ENCODE measurements around the gene SYT13. TPM values are rescaled to one million over a fixed set of nuclear protein-coding genes. Genes with fewer than 3 reads are reported as not detected.

The SYT13 gene
- total and polyA plus RNA-seq, 2 of the 4 experiments (the other 2 are of a cell fraction) = not detected

DNA sequence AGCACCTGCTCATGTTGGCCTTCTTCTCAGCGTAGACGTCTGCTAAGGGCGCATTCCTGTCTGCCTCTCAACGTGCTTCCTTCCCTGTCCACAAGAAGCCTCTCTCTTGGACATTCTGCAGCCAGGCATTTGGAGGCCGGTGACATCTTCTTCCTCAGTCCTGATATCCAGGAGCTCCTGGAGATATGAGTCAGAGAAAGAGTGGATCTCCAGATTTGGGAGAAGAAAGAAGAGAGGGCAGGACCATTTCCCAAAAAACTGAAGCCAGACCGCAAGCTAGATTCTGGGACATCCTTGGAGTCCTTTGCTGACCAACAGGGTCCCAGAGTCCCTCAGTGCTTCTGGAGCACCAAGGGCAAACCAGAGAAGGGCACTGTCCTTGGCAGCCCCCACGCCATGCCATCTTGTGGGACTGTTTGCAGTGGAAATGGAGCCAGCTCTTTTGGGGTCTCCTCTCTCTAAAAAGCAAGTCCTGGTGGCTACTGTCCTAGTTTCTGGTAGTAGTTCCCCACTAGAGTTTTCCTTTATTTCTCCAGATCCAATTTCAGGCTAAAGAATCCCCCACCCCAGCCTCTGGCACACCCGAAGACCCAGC is 36.1 kb upstream of the SYT13 start:
- Histone ChIP-seq H3K9me3 (ENCODE audit: control insufficient read depth, insufficient read depth, low read length) (no peaks in the 10 kb centered on the region), H3K4me3 (ENCODE audit: insufficient read depth, low read depth, low read length) (no peak overlapping the region), H3K9me1 (ENCODE audit: insufficient read depth, low read length) (no peaks in the 10 kb centered on the region), H2AFZ (replicated peaks; ENCODE audit: low read length, poor library complexity) (no peak overlapping the region), H3K14ac (replicated peaks; ENCODE audit: low read depth, low read length) (no peak overlapping the region), H2BK5ac (ENCODE audit: low read depth, low read length, poor library complexity, severe bottlenecking) (no peak overlapping the region), H3K36me3 (ENCODE audit: control insufficient read depth, insufficient read depth, low read length) (no peaks in the 10 kb centered on the region), H2AK5ac (ENCODE audit: low read depth, low read length) (no peak overlapping the region), H2BK120ac (ENCODE audit: low read depth, low read length) (no peak overlapping the region), H4K91ac (ENCODE audit: insufficient read depth, low read depth, low read length) (no peak overlapping the region), H3K4me2 (ENCODE audit: low read depth, low read length) (no peak overlapping the region), H4K5ac (ENCODE audit: low read depth, low read length) (no peak overlapping the region), H3K18ac (ENCODE audit: low read depth, low read length) (no peak overlapping the region), H3K56ac (ENCODE audit: extremely low read depth, insufficient read depth, low read length) (no peak overlapping the region), H3K9ac (ENCODE audit: low read depth, low read length) (no peak overlapping the region), H3K27ac (ENCODE audit: insufficient read depth, low read length) (no peak overlapping the region), H3K4me1 (ENCODE audit: control insufficient read depth, insufficient read depth, low read length) (no peaks in the 10 kb centered on the region), H2AK9ac (replicated peaks; ENCODE audit: low read depth, low read length, poor library complexity) (no peak overlapping the region), H2BK20ac (ENCODE audit: low read depth, low read length) (no peak overlapping the region), H4K8ac (ENCODE audit: low read depth in 2 of 2, low read length in 2 of 2) (no peak overlapping the region), H3K27me3 (ENCODE audit: control insufficient read depth, insufficient read depth, low read length) (peaks cover 5% of the 10 kb centered on the region; the same call in 1 of the 2 replicates), H3K4ac (ENCODE audit: low read depth, low read length) (no peak overlapping the region), H3K23ac (ENCODE audit: low read depth, low read length) (no peak overlapping the region), H2BK15ac (ENCODE audit: low read depth, low read length) (no peak overlapping the region), H3K79me1 (ENCODE audit: low read depth in 1 of 2, low read length in 2 of 2) (no peaks in the 10 kb centered on the region), H4K20me1 (ENCODE audit: insufficient read depth, low read length) (no peaks in the 10 kb centered on the region)
- DNase-seq (no peak), ATAC-seq (ENCODE audit: low read depth) (no peak)
- intact Hi-C loops (cut with micrococcal nuclease) = no loop called here
- BruUV-seq (replicated peaks) = no TSS peak
- CTCF ChIA-PET = no interaction called here
- dilution Hi-C loops (cut with HindIII; ENCODE audit: low sequenced_read_pairs, unreplicated experiment) = no loop called here
- in situ Hi-C loops (cut with MboI; ENCODE audit: low sequenced_read_pairs) = loop anchor here (10.0 kb wide), 1 partner anchor 207 kb away; no protein-coding TSS in a partner anchor
- WGBS, 2 experiments (ENCODE audit: extremely low coverage in 2 of 2, insufficient read length in 1 of 2) = 0% methylated on average over 1 of the region's 8 CpGs; no CpG with 5 or more reads in 1 of the 2 experiments
- POLR2A ChIA-PET (ENCODE audit: unreplicated experiment) = no interaction called here
- TF ChIP-seq CEBPB (IDR thresholded peaks at IDR 0.05; ENCODE audit: low read depth, low read length) (no peak), POLR2A (IDR thresholded peaks at IDR 0.05; ENCODE audit: low read depth, low read length) (no peak), BHLHE40 (IDR thresholded peaks at IDR 0.05; ENCODE audit: low read depth, low read length) (no peak), RAD21 (IDR thresholded peaks at IDR 0.05; ENCODE audit: low read length) (no peak), ELK1 (IDR thresholded peaks at IDR 0.05; ENCODE audit: borderline replicate concordance, low read depth, low read length) (no peak), MXI1 (IDR thresholded peaks at IDR 0.05; ENCODE audit: borderline replicate concordance, low read depth, low read length) (no peak), NFE2L2 (IDR thresholded peaks at IDR 0.05; ENCODE audit: low read depth, low read length) (no peak), MAZ (IDR thresholded peaks at IDR 0.05; ENCODE audit: borderline replicate concordance, low read depth, low read length) (no peak), MAFK (IDR thresholded peaks at IDR 0.05; ENCODE audit: low read depth, low read length) (no peak), SMC3 (IDR thresholded peaks at IDR 0.05; ENCODE audit: low read depth, low read length) (no peak), FOS (IDR thresholded peaks at IDR 0.05; ENCODE audit: low read depth, low read length) (no peak), RFX5 (IDR thresholded peaks at IDR 0.05; ENCODE audit: low read depth, low read length) (no peak)
- TF ChIP-seq, protein P1, sequence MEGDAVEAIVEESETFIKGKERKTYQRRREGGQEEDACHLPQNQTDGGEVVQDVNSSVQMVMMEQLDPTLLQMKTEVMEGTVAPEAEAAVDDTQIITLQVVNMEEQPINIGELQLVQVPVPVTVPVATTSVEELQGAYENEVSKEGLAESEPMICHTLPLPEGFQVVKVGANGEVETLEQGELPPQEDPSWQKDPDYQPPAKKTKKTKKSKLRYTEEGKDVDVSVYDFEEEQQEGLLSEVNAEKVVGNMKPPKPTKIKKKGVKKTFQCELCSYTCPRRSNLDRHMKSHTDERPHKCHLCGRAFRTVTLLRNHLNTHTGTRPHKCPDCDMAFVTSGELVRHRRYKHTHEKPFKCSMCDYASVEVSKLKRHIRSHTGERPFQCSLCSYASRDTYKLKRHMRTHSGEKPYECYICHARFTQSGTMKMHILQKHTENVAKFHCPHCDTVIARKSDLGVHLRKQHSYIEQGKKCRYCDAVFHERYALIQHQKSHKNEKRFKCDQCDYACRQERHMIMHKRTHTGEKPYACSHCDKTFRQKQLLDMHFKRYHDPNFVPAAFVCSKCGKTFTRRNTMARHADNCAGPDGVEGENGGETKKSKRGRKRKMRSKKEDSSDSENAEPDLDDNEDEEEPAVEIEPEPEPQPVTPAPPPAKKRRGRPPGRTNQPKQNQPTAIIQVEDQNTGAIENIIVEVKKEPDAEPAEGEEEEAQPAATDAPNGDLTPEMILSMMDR (conservative IDR thresholded peaks at IDR 0.05; ENCODE audit: low read depth, low read length) = no peak
- TF ChIP-seq, protein P2, sequence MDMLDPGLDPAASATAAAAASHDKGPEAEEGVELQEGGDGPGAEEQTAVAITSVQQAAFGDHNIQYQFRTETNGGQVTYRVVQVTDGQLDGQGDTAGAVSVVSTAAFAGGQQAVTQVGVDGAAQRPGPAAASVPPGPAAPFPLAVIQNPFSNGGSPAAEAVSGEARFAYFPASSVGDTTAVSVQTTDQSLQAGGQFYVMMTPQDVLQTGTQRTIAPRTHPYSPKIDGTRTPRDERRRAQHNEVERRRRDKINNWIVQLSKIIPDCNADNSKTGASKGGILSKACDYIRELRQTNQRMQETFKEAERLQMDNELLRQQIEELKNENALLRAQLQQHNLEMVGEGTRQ (IDR thresholded peaks at IDR 0.05; ENCODE audit: low read depth, low read length) = no peak
